Measurements from ENCODE around the gene ST3GAL5.

DNA sequence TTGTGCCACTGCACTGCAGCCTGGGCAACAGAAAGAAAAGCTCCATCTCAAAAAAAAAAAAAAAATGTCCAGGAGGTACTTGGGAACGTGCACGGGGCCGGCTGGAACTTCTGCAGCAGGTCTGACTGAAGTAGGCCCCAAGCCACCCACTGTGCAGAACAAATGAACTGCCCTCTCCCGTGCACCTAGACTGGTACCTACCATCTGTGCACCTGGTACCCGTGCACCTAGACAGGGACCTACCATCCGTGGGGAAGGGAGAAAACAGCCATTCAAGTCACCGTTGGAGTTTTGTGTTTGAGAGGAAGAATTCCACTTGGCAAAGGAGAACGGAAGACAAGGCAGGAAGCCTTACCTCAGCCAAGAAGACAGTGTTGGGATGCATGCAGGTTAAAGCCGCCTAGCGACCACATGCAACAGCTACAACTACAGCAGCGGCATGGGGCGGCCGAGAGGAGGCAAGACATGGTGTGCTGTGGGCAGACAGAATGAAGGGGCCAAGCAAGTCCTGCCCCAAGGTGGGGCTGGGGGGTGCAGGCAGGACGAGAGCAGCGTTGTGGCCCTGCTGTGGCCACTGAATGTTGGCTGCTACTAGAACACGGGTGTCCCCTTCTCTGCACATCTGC lies 16.1 kb downstream of the ST3GAL5 start:
- TF ChIP-seq, protein P1, sequence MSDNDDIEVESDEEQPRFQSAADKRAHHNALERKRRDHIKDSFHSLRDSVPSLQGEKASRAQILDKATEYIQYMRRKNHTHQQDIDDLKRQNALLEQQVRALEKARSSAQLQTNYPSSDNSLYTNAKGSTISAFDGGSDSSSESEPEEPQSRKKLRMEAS (IDR thresholded peaks at IDR 0.05; ENCODE audit: low read depth), result no peak
- no peak for TF ChIP-seq NRF1 (IDR thresholded peaks at IDR 0.05; ENCODE audit: low read depth, low read length)
- TF ChIP-seq, protein P2, sequence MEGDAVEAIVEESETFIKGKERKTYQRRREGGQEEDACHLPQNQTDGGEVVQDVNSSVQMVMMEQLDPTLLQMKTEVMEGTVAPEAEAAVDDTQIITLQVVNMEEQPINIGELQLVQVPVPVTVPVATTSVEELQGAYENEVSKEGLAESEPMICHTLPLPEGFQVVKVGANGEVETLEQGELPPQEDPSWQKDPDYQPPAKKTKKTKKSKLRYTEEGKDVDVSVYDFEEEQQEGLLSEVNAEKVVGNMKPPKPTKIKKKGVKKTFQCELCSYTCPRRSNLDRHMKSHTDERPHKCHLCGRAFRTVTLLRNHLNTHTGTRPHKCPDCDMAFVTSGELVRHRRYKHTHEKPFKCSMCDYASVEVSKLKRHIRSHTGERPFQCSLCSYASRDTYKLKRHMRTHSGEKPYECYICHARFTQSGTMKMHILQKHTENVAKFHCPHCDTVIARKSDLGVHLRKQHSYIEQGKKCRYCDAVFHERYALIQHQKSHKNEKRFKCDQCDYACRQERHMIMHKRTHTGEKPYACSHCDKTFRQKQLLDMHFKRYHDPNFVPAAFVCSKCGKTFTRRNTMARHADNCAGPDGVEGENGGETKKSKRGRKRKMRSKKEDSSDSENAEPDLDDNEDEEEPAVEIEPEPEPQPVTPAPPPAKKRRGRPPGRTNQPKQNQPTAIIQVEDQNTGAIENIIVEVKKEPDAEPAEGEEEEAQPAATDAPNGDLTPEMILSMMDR (IDR thresholded peaks at IDR 0.05), result no peak
